GM19193 (cell line): ENCODE measurements around the gene PTPN12.

Source experiments
- POLR2A ChIP-seq: IDR thresholded peaks from 4 replicates; pipeline ENCODE4 v1.6.1; 2011; ENCODE audit not compliant: insufficient read depth, insufficient read length; ENCODE audit errors: extremely low read depth

The PTPN12 gene

GRCh38 chr7:77629797-77630196 is 92.7 kb downstream of the PTPN12 start:
- TF ChIP-seq POLR2A = no peak

GRCh38 chr7:77631820-77632219 is 94.7 kb downstream of the PTPN12 start:
- TF ChIP-seq POLR2A = no peak

- no peak for TF ChIP-seq POLR2A
Measured at GRCh38 chr7:77644774-77645173, 107.7 kb downstream of the PTPN12 start.

GRCh38 chr7:77648742-77649338 is 111.7 kb downstream of the PTPN12 start:
- no peak for TF ChIP-seq POLR2A

- no peak for TF ChIP-seq POLR2A
Measured at GRCh38 chr7:77649716-77650349, 112.7 kb downstream of the PTPN12 start.

- TF ChIP-seq POLR2A = no peak
Measured at GRCh38 chr7:77651575-77652162, 114.6 kb downstream of the PTPN12 start.

- TF ChIP-seq POLR2A = no peak
Measured at GRCh38 chr7:77653572-77653971, 116.5 kb downstream of the PTPN12 start.

- no peak for TF ChIP-seq POLR2A
Measured at GRCh38 chr7:77655356-77655755, 118.3 kb downstream of the PTPN12 start.

- TF ChIP-seq POLR2A = no peak
Measured at GRCh38 chr7:77655836-77656455, 118.9 kb downstream of the PTPN12 start.

GRCh38 chr7:77657427-77658224 is 120.5 kb downstream of the PTPN12 start:
- TF ChIP-seq POLR2A = no peak

- TF ChIP-seq POLR2A = no peak
Measured at GRCh38 chr7:77658928-77659327, 121.8 kb downstream of the PTPN12 start.

- TF ChIP-seq POLR2A = no peak
Measured at GRCh38 chr7:77661816-77662215, 124.7 kb downstream of the PTPN12 start.

- no peak for TF ChIP-seq POLR2A
Measured at GRCh38 chr7:77662869-77663268, 125.8 kb downstream of the PTPN12 start.

- no peak for TF ChIP-seq POLR2A
Measured at GRCh38 chr7:77664715-77665114, 127.6 kb downstream of the PTPN12 start.

- no peak for TF ChIP-seq POLR2A
Measured at GRCh38 chr7:77665161-77665560, 128.1 kb downstream of the PTPN12 start.
